ENCODE data around the gene ATXN1.
"Not testable (repeated sequence)": the region's sequence is repeated elsewhere in the genome, so short reads cannot be mapped to it uniquely, and the experiment has no call there.

The ATXN1 gene

DNA sequence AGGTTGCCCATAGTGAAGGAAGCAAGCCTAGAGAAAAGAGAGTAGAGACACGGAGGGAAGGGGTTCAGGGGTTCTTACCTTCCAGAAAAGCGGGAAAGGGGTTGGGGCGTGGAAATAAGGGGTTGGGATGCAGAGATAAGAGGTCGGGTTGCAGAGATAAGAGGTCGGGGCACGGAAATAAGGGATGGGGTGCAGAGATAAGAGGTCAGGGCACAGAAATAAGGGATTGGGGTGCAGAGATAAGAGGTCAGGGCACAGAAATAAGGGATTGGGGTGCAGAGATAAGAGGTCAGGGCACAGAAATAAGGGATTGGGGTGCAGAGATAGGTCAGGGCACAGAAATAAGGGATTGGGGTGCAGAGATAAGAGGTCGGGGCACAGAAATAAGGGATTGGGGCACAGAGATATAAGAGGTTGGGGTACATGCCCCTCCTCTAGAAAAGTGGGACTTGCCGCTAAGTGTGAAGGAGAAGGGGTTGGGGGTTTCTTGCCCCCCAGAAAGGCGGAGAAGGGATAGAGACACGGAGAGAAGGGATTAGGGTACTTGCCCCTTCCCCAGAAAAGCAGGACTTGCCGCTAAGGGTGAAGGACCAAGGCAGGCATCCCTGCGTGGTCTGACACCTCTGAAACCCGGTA lies 497.7 kb downstream of the ATXN1 start:
- not testable (repeated sequence) for DNase-seq

DNA sequence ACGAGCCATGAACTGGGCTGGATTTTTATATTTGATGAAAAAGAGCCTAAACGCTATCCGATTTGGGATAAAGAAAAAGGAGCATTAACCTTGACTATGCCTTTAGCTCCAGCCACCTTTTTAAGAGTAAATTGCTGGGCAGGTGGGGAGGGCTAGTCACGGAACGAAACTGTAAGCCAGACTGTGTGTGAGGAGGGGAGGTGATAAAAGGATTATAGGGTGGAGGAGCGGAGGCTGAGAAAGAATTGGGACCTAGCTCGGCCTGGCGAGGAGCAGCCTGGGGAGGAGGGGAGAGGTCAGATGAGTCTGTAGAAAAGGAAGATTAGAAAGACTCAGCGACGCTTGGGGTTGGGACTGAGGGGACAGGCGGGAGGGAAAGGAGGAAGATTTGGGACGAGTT lies 498.5 kb downstream of the ATXN1 start:
- DNase-seq, result not testable (repeated sequence)

DNA sequence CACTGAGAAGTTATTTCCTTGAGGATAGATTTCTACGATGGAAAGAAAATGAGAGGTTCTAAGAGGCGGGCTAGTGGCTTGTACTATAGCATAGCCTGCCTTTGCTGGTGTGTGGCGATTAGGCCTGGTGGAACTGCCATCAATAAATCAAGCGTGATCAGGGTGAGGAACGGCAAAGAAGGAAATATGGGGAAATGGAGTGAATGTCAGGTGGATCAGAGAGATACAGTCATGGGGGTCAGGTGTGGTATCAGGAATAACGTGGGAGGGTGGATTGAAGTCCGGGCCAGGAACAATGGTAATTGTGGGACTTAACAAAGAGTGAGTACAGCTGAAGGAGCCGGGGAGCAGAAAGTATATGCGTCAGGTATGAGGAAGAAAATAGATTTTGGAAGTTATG lies 500.7 kb downstream of the ATXN1 start:
- not testable (repeated sequence) for DNase-seq

DNA sequence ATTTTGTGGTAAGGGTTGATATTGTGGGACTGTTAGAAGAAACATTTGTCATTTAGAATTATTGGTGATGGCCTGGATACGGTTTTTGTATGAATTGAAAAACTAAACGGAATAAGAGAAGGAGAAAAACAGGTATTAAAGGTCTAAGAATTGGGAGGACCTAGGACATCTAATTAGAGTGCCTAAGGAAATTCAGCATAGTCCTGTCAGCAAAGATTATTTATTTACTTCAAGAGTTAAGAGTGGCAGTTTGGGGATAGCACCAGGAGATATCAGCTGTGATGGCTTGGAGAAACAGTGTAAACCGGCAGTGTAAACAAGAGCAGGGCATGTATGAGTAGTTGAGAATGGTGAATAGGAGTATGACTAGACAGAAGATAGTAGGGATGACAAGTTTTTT lies 501.7 kb downstream of the ATXN1 start:
- DNase-seq, result not testable (repeated sequence)

DNA sequence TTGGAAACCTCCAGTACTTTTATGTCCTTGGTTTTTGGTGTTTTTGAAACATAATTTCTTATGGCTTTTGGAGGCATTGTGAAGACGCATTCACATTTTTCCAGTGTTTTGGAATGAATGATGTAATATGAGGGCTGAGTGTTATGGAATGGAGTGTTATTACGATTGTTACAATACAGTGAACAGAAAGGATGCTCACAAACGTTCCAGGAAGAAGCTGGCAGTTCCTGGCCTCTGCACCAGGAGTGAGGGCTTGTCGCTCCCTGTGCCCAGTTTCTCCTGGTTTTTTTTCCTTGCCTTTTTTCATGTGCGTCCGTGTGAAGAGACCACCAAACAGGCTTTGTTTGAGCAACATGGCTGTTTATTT lies 502.6 kb downstream of the ATXN1 start:
- DNase-seq, result no peak

DNA sequence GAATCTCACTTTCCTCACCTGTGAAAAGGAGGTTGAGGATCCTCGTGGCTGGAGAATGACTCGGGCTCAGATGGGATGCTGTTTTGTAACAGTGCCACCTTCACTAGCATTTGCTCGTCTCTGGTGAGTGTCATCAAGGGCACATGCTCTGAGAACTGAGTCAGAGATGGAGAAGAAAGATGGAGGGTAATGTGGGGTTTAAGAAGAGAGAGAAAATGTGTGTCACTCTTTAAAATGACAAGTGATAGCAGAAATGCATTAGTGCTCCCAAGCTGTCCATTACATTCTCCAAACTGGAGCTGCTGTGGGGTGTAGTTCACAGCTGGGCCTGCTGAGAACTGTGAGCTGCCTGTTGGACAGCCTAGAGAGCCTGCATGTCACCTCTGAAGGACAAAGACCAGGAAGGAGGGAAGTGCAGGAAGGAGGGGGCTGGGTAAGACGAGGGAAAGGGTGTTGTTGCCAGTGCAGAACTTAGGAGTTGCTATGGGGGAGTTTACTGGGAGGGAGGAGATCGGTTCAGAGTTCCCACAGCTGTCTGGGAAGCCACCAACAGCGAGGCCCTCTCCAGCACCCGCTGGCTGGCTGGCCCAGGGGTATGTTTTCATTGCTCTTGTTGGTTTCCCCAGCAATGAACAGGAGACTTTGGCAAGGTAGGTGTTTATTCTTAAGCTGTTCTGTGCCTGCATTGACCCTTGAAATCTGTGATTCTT lies 503.1 kb downstream of the ATXN1 start:
- DNase-seq, result no peak

DNA sequence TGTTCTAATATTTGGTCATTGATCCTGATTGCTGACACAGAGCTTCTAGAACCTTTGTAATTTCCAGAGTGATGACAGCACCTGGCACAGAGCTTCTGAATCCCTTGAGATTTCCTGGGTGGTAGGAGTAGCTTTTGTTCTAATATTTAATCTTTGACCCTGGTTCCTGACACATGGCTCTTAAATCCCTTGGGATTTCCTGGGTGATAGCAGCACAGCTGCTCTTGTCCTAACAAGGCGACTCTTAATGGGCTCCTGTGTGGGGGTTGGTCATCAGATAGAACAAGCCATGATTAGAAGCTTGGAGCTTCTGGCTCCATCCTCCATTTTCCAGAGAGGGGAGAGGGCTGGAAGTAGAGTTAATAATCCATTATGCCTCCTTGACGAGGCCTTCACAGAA lies 504.5 kb downstream of the ATXN1 start:
- no peak for DNase-seq

DNA sequence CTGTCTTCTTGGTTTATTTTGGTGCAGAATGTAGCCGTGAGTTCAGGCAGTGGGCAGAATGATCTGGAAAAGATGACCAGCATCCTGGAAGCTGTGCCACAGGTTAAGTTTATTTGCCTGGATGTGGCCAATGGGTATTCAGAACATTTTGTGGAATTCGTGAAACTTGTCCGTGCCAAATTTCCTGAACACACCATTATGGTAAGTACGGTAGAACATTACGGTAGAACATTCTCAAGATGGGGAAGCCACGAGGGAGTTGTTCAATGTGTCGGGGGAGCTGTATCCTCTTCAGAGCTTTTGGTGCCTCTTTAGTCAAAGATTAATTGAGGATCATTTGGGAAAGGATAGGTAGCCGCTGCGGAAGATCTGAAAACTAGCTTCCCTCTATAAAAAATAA lies 506.7 kb downstream of the ATXN1 start:
- DNase-seq, result no peak

DNA sequence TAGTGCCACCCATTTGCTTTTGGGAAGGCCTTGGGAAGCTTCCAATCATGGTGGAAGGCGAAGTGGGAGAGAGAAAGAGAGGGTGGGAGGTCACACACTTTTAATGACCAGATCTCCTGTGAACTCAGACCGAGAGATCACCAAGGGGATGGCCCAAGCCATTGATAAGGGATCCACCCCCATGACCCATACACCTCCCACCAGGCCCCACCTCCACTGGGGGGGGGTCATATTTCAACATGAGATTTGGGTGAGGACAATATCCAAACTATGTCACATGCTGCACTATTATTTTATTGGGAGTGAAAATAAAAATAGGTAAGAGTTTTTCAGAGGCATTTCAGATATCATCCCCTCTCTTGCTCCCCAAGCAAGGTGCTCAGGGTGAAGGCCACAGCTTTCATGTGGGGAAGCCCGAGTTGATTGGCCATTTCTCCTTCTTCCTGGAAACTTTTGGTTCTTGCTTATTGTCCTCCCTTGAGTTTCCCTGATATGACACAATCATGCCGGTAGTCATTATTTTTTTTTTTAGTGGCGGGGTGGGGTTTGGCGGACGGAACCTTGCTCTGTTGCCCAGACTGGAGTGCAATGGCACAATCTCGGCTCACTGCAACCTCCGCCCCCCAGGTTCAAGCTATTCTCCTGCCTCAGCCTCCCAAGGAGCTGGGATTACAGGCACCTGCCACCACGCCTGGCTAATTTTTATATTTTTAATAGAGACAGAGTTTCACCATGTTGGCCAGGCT lies 507.7 kb downstream of the ATXN1 start:
- DNase-seq, result no peak

DNA sequence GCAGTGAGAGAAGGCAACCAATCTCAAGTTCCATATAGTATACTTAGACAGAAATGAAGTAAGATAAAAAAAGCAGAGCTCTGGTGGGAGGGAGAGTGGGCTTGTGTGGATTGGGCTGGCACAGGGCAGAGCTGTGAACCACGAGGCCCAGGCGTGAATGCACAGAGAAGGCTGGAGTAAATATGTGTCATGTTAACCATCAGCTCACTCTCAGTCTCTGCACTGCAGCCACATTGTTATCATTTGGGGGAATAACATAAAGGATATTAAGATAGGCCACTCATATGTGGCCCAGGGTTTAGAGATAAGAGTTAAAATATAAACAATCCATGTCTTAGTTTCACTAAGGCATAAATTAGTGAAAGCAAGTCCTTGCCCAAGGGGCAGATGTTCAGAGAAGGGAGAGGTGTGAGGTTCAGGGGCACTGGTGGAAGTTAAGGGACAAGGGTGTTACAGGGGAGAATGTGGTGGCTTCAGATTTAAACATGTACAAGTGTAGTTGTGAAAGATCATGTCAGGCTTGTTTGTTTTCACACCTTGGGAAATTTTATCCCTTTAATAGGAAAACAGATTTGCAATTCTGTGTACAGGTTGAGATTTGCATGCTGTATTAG lies 508.5 kb downstream of the ATXN1 start:
- DNase-seq, result no peak

DNA sequence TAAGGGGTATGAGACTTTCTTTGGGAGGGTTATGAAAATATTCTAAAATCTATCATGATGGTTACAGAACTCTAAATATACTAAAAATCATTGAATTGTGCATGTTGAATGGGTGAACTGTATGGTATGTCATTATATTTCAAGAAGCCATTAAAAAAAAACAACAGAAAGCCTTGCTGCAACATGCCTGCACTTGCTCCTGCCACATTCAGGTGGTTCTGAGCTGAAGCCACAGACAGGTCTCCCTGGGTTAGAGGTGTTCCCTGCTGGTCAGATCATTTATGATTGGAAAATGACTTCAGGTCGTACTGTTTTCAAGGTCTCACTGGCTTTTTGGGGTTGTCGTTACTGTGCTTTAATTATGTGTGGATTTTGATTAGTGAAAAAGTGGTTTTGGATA lies 509.6 kb downstream of the ATXN1 start:
- no peak for DNase-seq

DNA sequence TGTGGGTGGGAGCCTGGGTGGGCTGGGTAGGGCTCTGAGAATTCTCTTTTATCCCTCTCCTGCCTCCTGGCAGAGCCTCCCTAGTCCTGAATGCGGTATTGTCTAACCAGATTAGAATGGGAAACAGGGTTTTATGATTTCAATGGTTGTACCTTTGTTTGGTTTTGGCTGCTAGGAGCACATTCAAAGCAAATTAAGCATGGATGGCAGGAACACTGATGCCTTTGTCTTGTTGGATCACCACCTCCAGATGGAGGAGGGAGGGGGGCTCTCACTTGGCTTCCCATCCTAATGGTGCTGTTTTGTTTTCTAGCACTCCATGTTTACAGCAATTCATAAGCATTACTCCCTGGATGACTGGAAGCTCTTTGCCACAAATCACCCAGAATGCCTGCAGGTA lies 511.3 kb downstream of the ATXN1 start:
- no peak for DNase-seq
